HT1080 (cell line): ENCODE data around the gene OMP. TPM values are rescaled to one million over a fixed set of nuclear protein-coding genes. Genes with fewer than 3 reads are reported as not detected.

Experiments
- DNase-seq: peaks from one replicate; pipeline ENCODE4 v3.0.0-alpha.2; 2015; ENCODE audit warnings: low read depth
- total RNA-seq: library from RNA; depleted of rRNA; stranded (reverse); fragments of >200 nt; shearing (Covaris generic); gene quantifications from 2 replicates; pipeline ENCODE4 v1.2.3, GENCODE V29; 2014

OMP gene
- total RNA-seq, 1 experiment from 2014 or later, result 0.58 TPM

- DNase-seq, result no peak
Observed at GRCh38 chr11:77137421-77137820, 34.8 kb downstream of the OMP start.

- DNase-seq, result no peak
Observed at GRCh38 chr11:77138106-77138649, 35.5 kb downstream of the OMP start.

GRCh38 chr11:77139201-77139600 is 36.6 kb downstream of the OMP start:
- no peak for DNase-seq

- peak; percentile 27 for DNase-seq
Observed at GRCh38 chr11:77140231-77140851, 37.7 kb downstream of the OMP start.

- peak; percentile 25 for DNase-seq
Observed at GRCh38 chr11:77141034-77141433, 38.4 kb downstream of the OMP start.

- DNase-seq, result no peak
Observed at GRCh38 chr11:77141475-77141874, 38.8 kb downstream of the OMP start.

GRCh38 chr11:77142091-77142975 is 39.7 kb downstream of the OMP start:
- DNase-seq, result peak; percentile 7

- no peak for DNase-seq
Observed at GRCh38 chr11:77143405-77144020, 40.9 kb downstream of the OMP start.

GRCh38 chr11:77144196-77144856 is 41.7 kb downstream of the OMP start:
- no peak for DNase-seq

GRCh38 chr11:77144857-77145428 is 42.3 kb downstream of the OMP start:
- no peak for DNase-seq

- DNase-seq, result no peak
Observed at GRCh38 chr11:77146261-77147035, 43.8 kb downstream of the OMP start.

GRCh38 chr11:77147036-77147315 is 44.3 kb downstream of the OMP start:
- DNase-seq, result no peak

GRCh38 chr11:77147668-77148321 is 45.2 kb downstream of the OMP start:
- no peak for DNase-seq

GRCh38 chr11:77148963-77149715 is 46.5 kb downstream of the OMP start:
- DNase-seq, result no peak

GRCh38 chr11:77149716-77150392 is 47.2 kb downstream of the OMP start:
- no peak for DNase-seq

GRCh38 chr11:77150836-77151235 is 48.2 kb downstream of the OMP start:
- DNase-seq, result no peak

GRCh38 chr11:77151804-77152509 is 49.3 kb downstream of the OMP start:
- no peak for DNase-seq

GRCh38 chr11:77152846-77153245 is 50.2 kb downstream of the OMP start:
- DNase-seq, result no peak
